Neuronal stem cell (in vitro differentiated cells): ENCODE results near the gene GRAMD2A.

Source experiments
- DNase-seq: peaks from one replicate; pipeline ENCODE4 v3.0.0-alpha.2; 2013; ENCODE audit warnings: low spot score
- H2AFZ ChIP-seq: one replicate; pipeline ENCODE4 v1.6.1; 2013; ENCODE audit warnings: mild to moderate bottlenecking, low read length, inconsistent platforms
- H2AK5ac ChIP-seq: 2 replicates; pipeline ENCODE4 v1.6.1; 2013; ENCODE audit warnings: low read depth, mild to moderate bottlenecking, inconsistent platforms, low read length, moderate library complexity, mixed read lengths
- H2BK120ac ChIP-seq: 2 replicates; pipeline ENCODE4 v1.6.1; 2013; ENCODE audit warnings: low read depth, mild to moderate bottlenecking, inconsistent platforms, low read length, moderate library complexity, mixed read lengths
- H2BK12ac ChIP-seq: one replicate; pipeline ENCODE4 v1.6.1; 2013; ENCODE audit warnings: low read length, inconsistent platforms
- H2BK15ac ChIP-seq: 2 replicates; pipeline ENCODE4 v1.6.1; 2013; ENCODE audit warnings: mild to moderate bottlenecking, low read length, inconsistent platforms, mixed read lengths
- H2BK5ac ChIP-seq: one replicate; pipeline ENCODE4 v1.6.1; 2013; ENCODE audit warnings: inconsistent platforms, mild to moderate bottlenecking, low read length, moderate library complexity
- H3K14ac ChIP-seq: one replicate; pipeline ENCODE4 v1.6.1; 2013; ENCODE audit warnings: low read length, inconsistent platforms
- H3K18ac ChIP-seq: 2 replicates; pipeline ENCODE4 v1.6.1; 2013; ENCODE audit warnings: low read length, inconsistent platforms
- H3K23ac ChIP-seq: 2 replicates; pipeline ENCODE4 v1.6.1; 2013; ENCODE audit warnings: low read depth, mild to moderate bottlenecking, mixed read lengths, low read length, inconsistent platforms; ENCODE audit not compliant: poor library complexity
- H3K27ac ChIP-seq: replicated peaks from 3 replicates; pipeline ENCODE4 v1.5.1; 2013; ENCODE audit warnings: low read length, inconsistent platforms
- H3K27me3 ChIP-seq, 3 experiments: 2 replicates each; pipeline ENCODE4 v1.6.1; 2013; ENCODE audit warnings: low read length in 3 of 3, mild to moderate bottlenecking in 2 of 3, inconsistent platforms in 1 of 3, low read depth in 1 of 3, mixed read lengths in 1 of 3, moderate library complexity in 1 of 3; ENCODE audit not compliant: control insufficient read depth in 3 of 3, insufficient read depth in 3 of 3
- H3K36me3 ChIP-seq, 2 donors: replicated peaks in 1 of 2; 2 replicates each; pipeline ENCODE4 v1.6.1; 2013; ENCODE audit warnings: low read length in 2 of 2; ENCODE audit not compliant: control insufficient read depth in 2 of 2, insufficient read depth in 2 of 2
- H3K4ac ChIP-seq: 2 replicates; pipeline ENCODE4 v1.6.1; 2013; ENCODE audit warnings: inconsistent platforms, mild to moderate bottlenecking, low read length, moderate library complexity
- H3K4me1 ChIP-seq, 2 donors: 1 replicate in 1 of 2; 2 replicates in 1 of 2; pipeline ENCODE4 v1.6.1; 2013; ENCODE audit warnings: low read length in 2 of 2, low read depth in 1 of 2; ENCODE audit not compliant: control insufficient read depth in 2 of 2, insufficient read depth in 1 of 2
- H3K4me2 ChIP-seq: one replicate; pipeline ENCODE4 v1.6.1; 2013; ENCODE audit warnings: mild to moderate bottlenecking, low read length, inconsistent platforms; ENCODE audit not compliant: insufficient read depth, poor library complexity, severe bottlenecking
- H3K4me3 ChIP-seq, 2 donors: 2 replicates each; pipeline ENCODE4 v1.5.1; 2013; ENCODE audit warnings: low read length in 2 of 2, mild to moderate bottlenecking in 2 of 2, inconsistent platforms in 1 of 2, moderate library complexity in 1 of 2
- H3K79me1 ChIP-seq: one replicate; pipeline ENCODE4 v1.6.1; 2013; ENCODE audit warnings: low read depth, mild to moderate bottlenecking, inconsistent platforms, low read length, moderate library complexity
- H3K9ac ChIP-seq: one replicate; pipeline ENCODE4 v1.6.1; 2013; ENCODE audit warnings: mild to moderate bottlenecking, low read depth, low read length, inconsistent platforms; ENCODE audit not compliant: poor library complexity
- H3K9me3 ChIP-seq, 2 donors: replicated peaks in 1 of 2; 2 replicates each; pipeline versions ENCODE3 to v1.6.1; 2013; ENCODE audit warnings: low read length in 2 of 2, mild to moderate bottlenecking in 2 of 2, inconsistent platforms in 1 of 2, low read depth in 1 of 2, mixed read lengths in 1 of 2, moderate library complexity in 1 of 2; ENCODE audit not compliant: control insufficient read depth in 2 of 2, insufficient read depth in 1 of 2
- H4K8ac ChIP-seq: one replicate; pipeline ENCODE4 v1.6.1; 2013; ENCODE audit warnings: low read depth, mild to moderate bottlenecking, inconsistent platforms, low read length, moderate library complexity
- H4K91ac ChIP-seq: one replicate; pipeline ENCODE4 v1.6.1; 2013; ENCODE audit warnings: low read length, low read depth, mild to moderate bottlenecking, inconsistent platforms; ENCODE audit not compliant: poor library complexity
- WGBS, 2 donors: extraction: QIAGEN DNeasy Blood & Tissue Kit; methylation state at CpG; one replicate each; pipeline ENCODE4 v1.1.7; 2013; ENCODE audit warnings: missing lambda C conversion rate in 2 of 2, mixed read lengths in 1 of 2; ENCODE audit not compliant: insufficient read length in 2 of 2, insufficient replicate concordance in 1 of 2; ENCODE audit errors: extremely low coverage in 2 of 2; 5-methylcytosine and 5-hydroxymethylcytosine counted together

The GRAMD2A gene

GRCh38 chr15:72205896-72206676, 8.5 kb upstream of the GRAMD2A start:
- Histone ChIP-seq H3K4ac (no peak overlapping the region), H2AK5ac (no peak overlapping the region), H2AFZ (no peak overlapping the region), H3K23ac (no peak overlapping the region), H3K36me3 (peaks cover 85 to 99% of the 10 kb centered on the region in 2 donors), H3K4me3 (no peak overlapping the region), H2BK120ac (no peak overlapping the region), H3K18ac (no peak overlapping the region), H2BK12ac (no peak overlapping the region), H2BK5ac (no peak overlapping the region), H3K14ac (no peak overlapping the region), H3K79me1 (peaks cover 7% of the 10 kb centered on the region), H3K9me3 (peaks cover 0 to 4% of the 10 kb centered on the region in 2 donors), H3K4me2 (no peak overlapping the region), H4K8ac (no peak overlapping the region), H3K9ac (no peak overlapping the region), H3K27ac (no peak overlapping the region), H3K27me3 (no peaks in the 10 kb centered on the region), H3K4me1 (no peaks in the 10 kb centered on the region), H2BK15ac (no peak overlapping the region), H4K91ac (no peak overlapping the region)
- WGBS, 2 donors = no CpG with 5 or more reads among the region's 10 CpGs
- DNase-seq = no peak

DNA sequence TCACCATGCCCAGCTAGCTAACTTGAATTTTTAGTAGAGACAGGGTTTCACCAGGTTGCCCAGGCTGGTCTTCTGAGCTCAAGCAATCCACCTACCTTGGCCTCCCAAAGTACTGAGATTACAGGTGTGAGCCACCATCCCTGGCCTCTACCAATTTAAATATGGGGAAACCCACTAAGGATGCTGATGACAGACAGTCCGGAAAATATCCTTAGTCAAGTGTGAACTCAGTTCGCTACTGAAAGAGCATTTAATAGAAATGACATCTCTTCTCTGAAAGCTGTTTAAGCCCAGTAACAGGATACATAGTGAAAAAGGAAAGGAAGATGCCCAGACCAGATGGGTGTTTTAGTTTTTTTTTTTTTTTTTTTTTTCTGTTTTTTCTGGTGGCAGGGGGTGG, 7.7 kb upstream of the GRAMD2A start:
- Histone ChIP-seq H3K36me3 (peaks cover 87 to 99% of the 10 kb centered on the region in 2 donors), H3K4me1 (no peaks in the 10 kb centered on the region), H3K4me2 (no peak overlapping the region), H2BK120ac (no peak overlapping the region), H4K91ac (no peak overlapping the region), H3K27me3 (no peaks in the 10 kb centered on the region), H4K8ac (no peak overlapping the region), H3K18ac (no peak overlapping the region), H3K14ac (no peak overlapping the region), H2BK15ac (no peak overlapping the region), H3K9me3 (peaks cover 0 to 4% of the 10 kb centered on the region in 2 donors), H3K23ac (no peak overlapping the region), H3K4ac (no peak overlapping the region), H3K79me1 (peaks cover 7% of the 10 kb centered on the region), H2AK5ac (no peak overlapping the region), H2AFZ (no peak overlapping the region), H2BK5ac (no peak overlapping the region), H3K9ac (no peak overlapping the region), H2BK12ac (no peak overlapping the region), H3K4me3 (no peak overlapping the region), H3K27ac (no peak overlapping the region)
- DNase-seq = no peak
- no CpG with 5 or more reads among the region's 2 CpGs for WGBS, 2 donors

DNA sequence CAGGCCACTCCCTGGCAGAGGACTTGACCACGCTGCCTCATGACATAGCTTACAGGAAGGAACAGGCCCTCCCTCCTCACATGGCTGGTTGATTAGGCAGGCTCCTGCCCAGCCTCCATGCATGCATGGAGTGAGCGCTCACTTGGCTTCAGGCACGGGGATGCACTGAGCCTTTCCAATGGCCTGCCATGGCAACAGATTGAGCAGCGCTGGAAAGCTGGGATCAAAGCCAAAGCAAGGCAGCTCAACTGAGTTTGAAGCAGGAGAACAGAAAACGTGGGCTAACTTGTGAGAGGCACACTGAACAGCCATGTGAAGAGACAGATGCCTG, 5.9 kb upstream of the GRAMD2A start:
- no peak overlapping the region for H3K4ac ChIP-seq
- peaks cover 89 to 100% of the 10 kb centered on the region in 2 donors for H3K36me3 ChIP-seq

DNA sequence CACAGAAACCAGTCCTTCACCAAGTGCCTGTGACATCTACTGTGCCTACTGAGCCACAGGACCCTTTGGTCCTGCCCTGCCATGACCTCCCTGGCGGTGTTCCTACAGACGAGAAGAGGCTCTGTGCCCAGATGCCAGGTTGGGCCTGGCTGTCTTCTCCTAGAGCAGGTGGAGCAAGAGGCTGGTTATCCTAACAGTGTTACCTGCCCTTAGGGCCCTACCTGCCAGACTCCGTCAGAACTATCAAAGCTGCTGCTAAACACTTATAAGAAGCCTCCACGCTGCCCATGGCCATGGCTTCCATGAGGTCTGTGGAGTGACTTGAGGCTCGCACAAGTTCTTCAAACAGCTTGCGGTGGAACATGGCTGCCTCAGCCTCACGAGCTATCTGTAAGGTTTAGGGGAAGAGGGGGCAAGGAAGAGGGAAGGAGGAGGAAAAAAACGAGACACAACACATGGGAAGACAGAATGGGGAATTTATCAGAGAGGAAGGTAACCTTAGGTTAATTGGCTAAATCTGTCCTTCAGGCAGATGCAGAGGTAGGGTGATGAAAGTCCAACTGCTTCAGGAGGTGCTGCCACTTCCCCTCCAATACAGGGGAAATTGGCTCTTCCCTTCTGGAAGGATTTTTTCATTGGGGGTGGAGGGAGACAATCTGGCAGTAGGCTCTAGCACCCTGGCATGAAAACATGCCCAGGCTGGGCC, 5.4 kb upstream of the GRAMD2A start:
- Histone ChIP-seq H3K27me3 (peaks cover 0 to 1% (median 0%) of the 10 kb centered on the region in 3 experiments), H2AFZ (no peak overlapping the region), H3K4me3 (no peak overlapping the region), H3K9ac (no peak overlapping the region), H3K4me2 (no peak overlapping the region), H3K18ac (no peak overlapping the region), H4K8ac (no peak overlapping the region), H2BK120ac (no peak overlapping the region), H2AK5ac (no peak overlapping the region), H3K79me1 (peaks cover 7% of the 10 kb centered on the region), H3K4ac (no peak overlapping the region), H2BK5ac (no peak overlapping the region), H3K4me1 (no peaks in the 10 kb centered on the region), H2BK12ac (no peak overlapping the region), H3K23ac (peak overlapping the region; percentile 62), H3K14ac (no peak overlapping the region), H3K36me3 (peaks cover 86 to 100% of the 10 kb centered on the region in 2 donors), H2BK15ac (no peak overlapping the region), H4K91ac (no peak overlapping the region), H3K9me3 (peaks cover 0 to 4% of the 10 kb centered on the region in 2 donors), H3K27ac (no peak overlapping the region)
- no CpG with 5 or more reads among the region's 8 CpGs for WGBS, 2 donors
- DNase-seq = no peak

More for the DNA sequence above, 5.9 kb upstream of the GRAMD2A start:
- Histone ChIP-seq H2BK120ac (no peak overlapping the region), H2BK12ac (no peak overlapping the region), H3K4me1 (no peaks in the 10 kb centered on the region), H4K8ac (no peak overlapping the region), H2AK5ac (no peak overlapping the region), H3K4me3 (no peak overlapping the region), H3K27me3 (no peaks in the 10 kb centered on the region), H3K14ac (no peak overlapping the region), H3K4me2 (no peak overlapping the region), H2AFZ (no peak overlapping the region), H2BK5ac (no peak overlapping the region), H3K79me1 (peaks cover 7% of the 10 kb centered on the region), H4K91ac (no peak overlapping the region), H3K9me3 (peaks cover 0 to 4% of the 10 kb centered on the region in 2 donors), H3K9ac (no peak overlapping the region), H2BK15ac (no peak overlapping the region), H3K18ac (no peak overlapping the region), H3K23ac (peak overlapping the region; percentile 62), H3K27ac (no peak overlapping the region)
- WGBS, 2 donors = no CpG with 5 or more reads among the region's 5 CpGs
- DNase-seq = no peak
